Measurements from ENCODE around the gene ABCD4. TPM values are rescaled to one million over a fixed set of nuclear protein-coding genes. Genes with fewer than 3 reads are reported as not detected.

The ABCD4 gene
- 36.8 and 65.3 TPM in 2 replicates for total RNA-seq

GRCh38 chr14:74302634-74303569 is at the start of gene ABCD4:
Gene ABCD4 (minus strand): TSS chr14:74302934. CDS start chr14:74302912, 22 bp downstream.
- no peak for DNase-seq (ENCODE audit: low read depth)
- TF ChIP-seq CTCF (conservative IDR thresholded peaks at IDR 0.05; ENCODE audit: low read depth, low read length), result peak; percentile 51
- H3K4me3 ChIP-seq (ENCODE audit: low read depth, low read length), result peak within 1 kb of the TSS; percentile 86

- H3K4me3 ChIP-seq (ENCODE audit: low read depth, low read length), result no peak overlapping the region
- DNase-seq (ENCODE audit: low read depth), result no peak
- TF ChIP-seq CTCF (conservative IDR thresholded peaks at IDR 0.05; ENCODE audit: low read depth, low read length), result no peak
Measured at GRCh38 chr14:74350928-74351323, 48.2 kb upstream of the ABCD4 start.

GRCh38 chr14:74350211-74350927 is 47.6 kb upstream of the ABCD4 start:
- H3K4me3 ChIP-seq (ENCODE audit: low read depth, low read length), result no peak overlapping the region
- no peak for DNase-seq (ENCODE audit: low read depth)
- TF ChIP-seq CTCF (conservative IDR thresholded peaks at IDR 0.05; ENCODE audit: low read depth, low read length), result no peak

- no peak overlapping the region for H3K4me3 ChIP-seq (ENCODE audit: low read depth, low read length)
- no peak for TF ChIP-seq CTCF (conservative IDR thresholded peaks at IDR 0.05; ENCODE audit: low read depth, low read length)
Measured at GRCh38 chr14:74349757-74350156, 47.0 kb upstream of the ABCD4 start.

GRCh38 chr14:74348735-74349463 is 46.2 kb upstream of the ABCD4 start:
- TF ChIP-seq CTCF (conservative IDR thresholded peaks at IDR 0.05; ENCODE audit: low read depth, low read length), result no peak
- DNase-seq (ENCODE audit: low read depth), result no peak
- no peak overlapping the region for H3K4me3 ChIP-seq (ENCODE audit: low read depth, low read length)

More at GRCh38 chr14:74349757-74350156, 47.0 kb upstream of the ABCD4 start:
- DNase-seq (ENCODE audit: low read depth), result no peak

GRCh38 chr14:74348241-74348734 is 45.6 kb upstream of the ABCD4 start, which contains the start of gene VRTN:
Gene VRTN (plus strand): TSS chr14:74348471. CDS start chr14:74356784, 8,313 bp downstream.
- H3K4me3 ChIP-seq (ENCODE audit: low read depth, low read length), result no peak within 1 kb of the TSS
- TF ChIP-seq CTCF (conservative IDR thresholded peaks at IDR 0.05; ENCODE audit: low read depth, low read length), result no peak
- no peak for DNase-seq (ENCODE audit: low read depth)

Measured in epithelial cell of proximal tubule (primary cell).